Osteocyte (in vitro differentiated cells): ENCODE measurements around the gene STX4. TPM values are rescaled to one million over a fixed set of nuclear protein-coding genes. Genes with fewer than 3 reads are reported as not detected.

ENCODE experiments used
- DNase-seq: peaks from one replicate; pipeline ENCODE4 v3.0.0; 2021; ENCODE audit warnings: mixed read lengths; ENCODE audit not compliant: unreplicated experiment; ENCODE audit errors: extremely low spot score
- H3K27ac Mint-ChIP-seq: one replicate; pipeline ENCODE4 v1.8.0; 2021; ENCODE audit warnings: mild to moderate bottlenecking, mixed read lengths; ENCODE audit not compliant: unreplicated experiment
- H3K27me3 Mint-ChIP-seq: one replicate; pipeline ENCODE4 v1.8.0; 2021; ENCODE audit warnings: mixed read lengths; ENCODE audit not compliant: unreplicated experiment
- H3K36me3 Mint-ChIP-seq: one replicate; pipeline ENCODE4 v1.8.0; 2021; ENCODE audit warnings: mixed read lengths; ENCODE audit not compliant: unreplicated experiment
- H3K4me1 Mint-ChIP-seq: one replicate; pipeline ENCODE4 v1.8.0; 2021; ENCODE audit warnings: mixed read lengths; ENCODE audit not compliant: unreplicated experiment
- H3K4me3 Mint-ChIP-seq: one replicate; pipeline ENCODE4 v1.8.0; 2021; ENCODE audit warnings: mild to moderate bottlenecking, moderate library complexity, mixed read lengths; ENCODE audit not compliant: unreplicated experiment
- H3K9me3 Mint-ChIP-seq: one replicate; pipeline ENCODE4 v1.8.0; 2021; ENCODE audit warnings: mixed read lengths; ENCODE audit not compliant: unreplicated experiment
- CTCF ChIP-seq: fragments of 200-600 bp; sonication (generic); IDR thresholded peaks from 2 replicates; pipeline ENCODE4 v1.5.0; 2021; ENCODE audit warnings: antibody characterized with exemption, mild to moderate bottlenecking, moderate library complexity
- total RNA-seq: library from RNA; stranded (reverse); gene quantifications from 2 replicates; pipeline ENCODE4 v1.2.1, GENCODE V29; 2021

STX4 gene
- total RNA-seq, 1 donor from 2014 or later, result 53.4 TPM

- no peak for DNase-seq
- Mint-ChIP-seq H3K4me3 (no peak overlapping the region), H3K27me3 (no peaks in the 10 kb centered on the region), H3K36me3 (no peaks in the 10 kb centered on the region), H3K9me3 (no peaks in the 10 kb centered on the region), H3K4me1 (no peaks in the 10 kb centered on the region), H3K27ac (no peak overlapping the region)
- TF ChIP-seq CTCF, result no peak
Measured at GRCh38 chr16:31023627-31024226, 9.6 kb upstream of the STX4 start.

GRCh38 chr16:31025339-31025738, 8.0 kb upstream of the STX4 start:
- peak overlapping the region; percentile 23 for H3K27ac Mint-ChIP-seq
- H3K9me3 Mint-ChIP-seq, result no peaks in the 10 kb centered on the region
- H3K4me3 Mint-ChIP-seq, result no peak overlapping the region
- H3K36me3 Mint-ChIP-seq, result no peaks in the 10 kb centered on the region
- TF ChIP-seq CTCF, result no peak
- H3K27me3 Mint-ChIP-seq, result no peaks in the 10 kb centered on the region
- DNase-seq, result no peak
- H3K4me1 Mint-ChIP-seq, result no peaks in the 10 kb centered on the region

- no peak for TF ChIP-seq CTCF
- Mint-ChIP-seq H3K9me3 (no peaks in the 10 kb centered on the region), H3K4me1 (peaks cover 8% of the 10 kb centered on the region), H3K36me3 (peaks cover 1% of the 10 kb centered on the region), H3K27ac (no peak overlapping the region), H3K4me3 (no peak overlapping the region), H3K27me3 (no peaks in the 10 kb centered on the region)
- DNase-seq, result no peak
Measured at GRCh38 chr16:31029272-31029671, 4.1 kb upstream of the STX4 start.

- Mint-ChIP-seq H3K9me3 (no peaks in the 10 kb centered on the region), H3K4me1 (peaks cover 14% of the 10 kb centered on the region), H3K27me3 (no peaks in the 10 kb centered on the region), H3K27ac (no peak overlapping the region), H3K36me3 (peaks cover 4% of the 10 kb centered on the region), H3K4me3 (no peak overlapping the region)
- TF ChIP-seq CTCF, result no peak
- DNase-seq, result no peak
Measured at GRCh38 chr16:31031276-31031675, 2.1 kb upstream of the STX4 start.

GRCh38 chr16:31033709-31034492, 543 bp downstream of the STX4 start:
- Mint-ChIP-seq H3K9me3 (no peaks in the 10 kb centered on the region), H3K4me3 (peak overlapping the region; percentile 93), H3K36me3 (peaks cover 11% of the 10 kb centered on the region), H3K27me3 (no peaks in the 10 kb centered on the region), H3K4me1 (peaks cover 14% of the 10 kb centered on the region), H3K27ac (peak overlapping the region; percentile 91)
- DNase-seq, result peak; percentile 94
- TF ChIP-seq CTCF, result no peak
